Bronchial epithelial cell (primary cell): ENCODE measurements around the gene UBL5. TPM values are rescaled to one million over a fixed set of nuclear protein-coding genes. Genes with fewer than 3 reads are reported as not detected.

Experiments
- DNase-seq: peaks from one replicate; pipeline ENCODE4 v3.0.0-alpha.2; 2010; ENCODE audit warnings: low read depth
- FAIRE-seq: peaks from 2 replicates; lab custom pipeline; 2011; peaks lifted over from hg19 to GRCh38; lab: Jason Lieb, UNC
- H3K27me3 ChIP-seq: 2 replicates; pipeline ENCODE4 v1.5.1; 2011; ENCODE audit warnings: low read length; ENCODE audit not compliant: control insufficient read depth, insufficient read depth
- H3K36me3 ChIP-seq: 2 replicates; pipeline ENCODE4 v1.5.1; 2011; ENCODE audit warnings: low read length; ENCODE audit not compliant: control insufficient read depth, insufficient read depth
- H3K4me3 ChIP-seq: 2 replicates; pipeline ENCODE4 v1.5.1; 2011; ENCODE audit warnings: mild to moderate bottlenecking, low read depth, low read length, control low read depth
- total RNA-seq: library from RNA; depleted of rRNA; stranded (reverse); fragments of >200 nt; gene quantifications from 2 replicates; pipeline ENCODE4 v1.2.1, GENCODE V29; 2014
- TF ChIP-seq, protein P1 (sequence below): IDR thresholded peaks from 2 replicates; pipeline ENCODE4 v1.5.1; 2011; ENCODE audit warnings: mild to moderate bottlenecking, moderate library complexity, low read length, control low read depth, inconsistent platforms; ENCODE audit not compliant: insufficient read depth, severe bottlenecking

UBL5 gene
- total RNA-seq, 1 donor from 2014 or later, result 314 TPM

- FAIRE-seq, result no peak
- Histone ChIP-seq H3K27me3 (no peaks in the 10 kb centered on the region), H3K36me3 (no peaks in the 10 kb centered on the region), H3K4me3 (peak overlapping the region; percentile 79)
- TF ChIP-seq, protein P1, sequence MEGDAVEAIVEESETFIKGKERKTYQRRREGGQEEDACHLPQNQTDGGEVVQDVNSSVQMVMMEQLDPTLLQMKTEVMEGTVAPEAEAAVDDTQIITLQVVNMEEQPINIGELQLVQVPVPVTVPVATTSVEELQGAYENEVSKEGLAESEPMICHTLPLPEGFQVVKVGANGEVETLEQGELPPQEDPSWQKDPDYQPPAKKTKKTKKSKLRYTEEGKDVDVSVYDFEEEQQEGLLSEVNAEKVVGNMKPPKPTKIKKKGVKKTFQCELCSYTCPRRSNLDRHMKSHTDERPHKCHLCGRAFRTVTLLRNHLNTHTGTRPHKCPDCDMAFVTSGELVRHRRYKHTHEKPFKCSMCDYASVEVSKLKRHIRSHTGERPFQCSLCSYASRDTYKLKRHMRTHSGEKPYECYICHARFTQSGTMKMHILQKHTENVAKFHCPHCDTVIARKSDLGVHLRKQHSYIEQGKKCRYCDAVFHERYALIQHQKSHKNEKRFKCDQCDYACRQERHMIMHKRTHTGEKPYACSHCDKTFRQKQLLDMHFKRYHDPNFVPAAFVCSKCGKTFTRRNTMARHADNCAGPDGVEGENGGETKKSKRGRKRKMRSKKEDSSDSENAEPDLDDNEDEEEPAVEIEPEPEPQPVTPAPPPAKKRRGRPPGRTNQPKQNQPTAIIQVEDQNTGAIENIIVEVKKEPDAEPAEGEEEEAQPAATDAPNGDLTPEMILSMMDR, result no peak
- DNase-seq, result peak; percentile 28
Measured at GRCh38 chr19:9793071-9793591, 34.6 kb upstream of the UBL5 start.

- Histone ChIP-seq H3K4me3 (no peak overlapping the region), H3K27me3 (no peaks in the 10 kb centered on the region), H3K36me3 (no peaks in the 10 kb centered on the region)
- TF ChIP-seq, protein P1, result peak; percentile 88
- peak; percentile 89 for DNase-seq
- peak; percentile 72 for FAIRE-seq
Measured at GRCh38 chr19:9796113-9796773, 31.5 kb upstream of the UBL5 start.

- no peak for FAIRE-seq
- H3K36me3 ChIP-seq, result no peaks in the 10 kb centered on the region
- peak; percentile 73 for DNase-seq
- H3K27me3 ChIP-seq, result no peaks in the 10 kb centered on the region
- no peak overlapping the region for H3K4me3 ChIP-seq
- TF ChIP-seq, protein P1, result no peak
Measured at GRCh38 chr19:9797871-9798270, 29.8 kb upstream of the UBL5 start.

DNA sequence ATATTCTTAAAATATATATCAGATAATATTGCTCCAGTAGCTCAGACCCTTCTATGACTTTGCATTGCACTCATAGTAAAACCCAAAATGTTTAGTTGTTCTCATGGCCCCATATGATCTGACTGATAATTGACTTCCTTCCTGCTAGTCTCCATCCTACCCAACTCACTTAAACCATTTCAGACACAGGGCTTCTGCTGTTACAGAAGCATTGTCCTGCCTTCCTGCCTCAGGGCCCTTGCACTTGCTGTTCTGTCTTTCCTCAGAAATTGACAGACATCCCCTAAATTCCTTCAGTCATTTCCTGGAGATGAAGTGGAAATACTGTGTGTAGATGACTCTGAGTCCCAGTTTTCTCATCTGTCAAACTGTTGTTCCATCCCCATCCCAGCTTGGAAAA lies 28.6 kb upstream of the UBL5 start:
- TF ChIP-seq, protein P1, result no peak
- H3K36me3 ChIP-seq, result no peaks in the 10 kb centered on the region
- no peak for FAIRE-seq
- no peak overlapping the region for H3K4me3 ChIP-seq
- no peaks in the 10 kb centered on the region for H3K27me3 ChIP-seq
- no peak for DNase-seq

DNA sequence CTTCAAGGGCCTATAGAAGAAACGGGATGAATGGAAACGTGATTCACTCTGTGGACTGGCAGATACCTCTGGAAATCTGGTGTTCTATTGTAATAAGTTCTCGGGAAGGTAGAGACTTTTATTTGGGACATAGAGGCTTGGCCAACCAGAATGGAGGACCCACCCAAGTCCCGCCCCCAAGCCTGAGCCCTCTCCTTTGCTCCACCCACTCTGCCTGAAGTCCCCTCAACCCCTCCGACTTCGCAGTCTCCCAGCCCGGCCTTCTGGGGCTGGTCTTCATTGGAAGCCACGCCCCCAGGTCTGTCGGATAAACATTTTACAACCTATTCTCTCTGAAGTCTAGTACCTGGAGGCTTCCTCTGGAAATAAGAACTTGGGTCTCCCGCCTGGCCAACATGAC lies 25.7 kb upstream of the UBL5 start:
- Histone ChIP-seq H3K27me3 (no peaks in the 10 kb centered on the region), H3K36me3 (peaks cover 1% of the 10 kb centered on the region), H3K4me3 (no peak overlapping the region)
- FAIRE-seq (no peak), DNase-seq (no peak)
- TF ChIP-seq, protein P1, result no peak
